GM19193 (cell line): ENCODE results near the gene NAGPA.

ENCODE experiments used
- POLR2A ChIP-seq: IDR thresholded peaks from 4 replicates; pipeline ENCODE4 v1.6.1; 2011; ENCODE audit not compliant: insufficient read depth, insufficient read length; ENCODE audit errors: extremely low read depth

Gene NAGPA

GRCh38 chr16:4979736-4980660 is 53.7 kb downstream of the NAGPA start:
- no peak for TF ChIP-seq POLR2A

GRCh38 chr16:4979164-4979563 is 54.6 kb downstream of the NAGPA start:
- no peak for TF ChIP-seq POLR2A

GRCh38 chr16:4976611-4977145 is 57.1 kb downstream of the NAGPA start:
- TF ChIP-seq POLR2A, result no peak

- TF ChIP-seq POLR2A, result no peak
Observed at GRCh38 chr16:4976079-4976478, 57.7 kb downstream of the NAGPA start.
